Astrocyte (in vitro differentiated cells and primary cell): ENCODE measurements around the gene ZAP70. TPM values are rescaled to one million over a fixed set of nuclear protein-coding genes. Genes with fewer than 3 reads are reported as not detected.

Experiments
- DNase-seq: peaks from one replicate; pipeline ENCODE4 v3.0.0-alpha.2; 2010; ENCODE audit warnings: low read depth
- FAIRE-seq: peaks from 2 replicates; lab custom pipeline; 2011; peaks lifted over from hg19 to GRCh38; lab: Jason Lieb, UNC
- H2AFZ ChIP-seq: 2 replicates; pipeline ENCODE4 v1.6.0; 2012; ENCODE audit warnings: low read depth, low read length, inconsistent platforms
- H3K27ac ChIP-seq: 2 replicates; pipeline ENCODE4 v1.5.1; 2011; ENCODE audit warnings: low read depth, low read length, inconsistent platforms
- H3K27me3 ChIP-seq: 2 replicates; pipeline ENCODE4 v1.6.0; 2011; ENCODE audit warnings: low read length, inconsistent platforms; ENCODE audit not compliant: insufficient read depth
- H3K36me3 ChIP-seq: 2 replicates; pipeline ENCODE4 v1.5.1; 2011; ENCODE audit warnings: low read length, inconsistent platforms; ENCODE audit not compliant: insufficient read depth
- H3K4me1 ChIP-seq: 2 replicates; pipeline ENCODE4 v1.5.1; 2011; ENCODE audit warnings: low read length, inconsistent platforms; ENCODE audit not compliant: insufficient read depth
- H3K4me2 ChIP-seq: 2 replicates; pipeline ENCODE4 v1.6.0; 2012; ENCODE audit warnings: low read length, inconsistent platforms
- H3K4me3 ChIP-seq: 2 replicates; pipeline ENCODE4 v1.5.1; 2011; ENCODE audit warnings: low read depth, mild to moderate bottlenecking, low read length, inconsistent platforms; ENCODE audit not compliant: insufficient read depth
- H3K79me2 ChIP-seq: 2 replicates; pipeline ENCODE4 v1.6.0; 2012; ENCODE audit warnings: mild to moderate bottlenecking, low read length, inconsistent platforms; ENCODE audit not compliant: insufficient read depth
- H3K9ac ChIP-seq: 2 replicates; pipeline ENCODE4 v1.6.0; 2012; ENCODE audit warnings: mild to moderate bottlenecking, low read length, inconsistent platforms
- H3K9me3 ChIP-seq: 2 replicates; pipeline ENCODE4 v1.5.1; 2012; ENCODE audit warnings: low read depth, mild to moderate bottlenecking, low read length, inconsistent platforms; ENCODE audit not compliant: insufficient read depth
- H4K20me1 ChIP-seq: 2 replicates; pipeline ENCODE4 v1.6.0; 2012; ENCODE audit warnings: low read length, inconsistent platforms; ENCODE audit not compliant: insufficient read depth
- H3K27ac Mint-ChIP-seq: one replicate; pipeline ENCODE4 v1.8.0; 2021; ENCODE audit warnings: mild to moderate bottlenecking, mixed read lengths; ENCODE audit not compliant: unreplicated experiment
- H3K27me3 Mint-ChIP-seq: one replicate; pipeline ENCODE4 v1.8.0; 2021; ENCODE audit warnings: low read depth, mixed read lengths; ENCODE audit not compliant: unreplicated experiment
- H3K36me3 Mint-ChIP-seq: one replicate; pipeline ENCODE4 v1.8.0; 2021; ENCODE audit warnings: low read depth, mixed read lengths; ENCODE audit not compliant: unreplicated experiment
- H3K4me1 Mint-ChIP-seq: one replicate; pipeline ENCODE4 v1.8.0; 2021; ENCODE audit warnings: low read depth, mixed read lengths; ENCODE audit not compliant: unreplicated experiment
- H3K4me3 Mint-ChIP-seq: one replicate; pipeline ENCODE4 v1.8.0; 2021; ENCODE audit warnings: mild to moderate bottlenecking, moderate library complexity, mixed read lengths; ENCODE audit not compliant: unreplicated experiment
- H3K9me3 Mint-ChIP-seq: one replicate; pipeline ENCODE4 v1.8.0; 2021; ENCODE audit warnings: mild to moderate bottlenecking, mixed read lengths; ENCODE audit not compliant: unreplicated experiment
- CTCF ChIP-seq: IDR thresholded peaks from 2 replicates; pipeline ENCODE4 v1.5.1; 2011; ENCODE audit warnings: low read depth, mild to moderate bottlenecking, inconsistent platforms, low read length, moderate library complexity; ENCODE audit not compliant: insufficient read depth
- EZH2 ChIP-seq: IDR thresholded peaks from 2 replicates; pipeline ENCODE4 v1.6.1; 2012; ENCODE audit warnings: mild to moderate bottlenecking, low read length, inconsistent platforms; ENCODE audit not compliant: insufficient read depth
- total RNA-seq: library from RNA; stranded (reverse); gene quantifications from 2 replicates; pipeline ENCODE4 v1.2.1, GENCODE V29; 2021

ZAP70 gene
- total RNA-seq, 1 donor from 2014 or later, result 0.73 TPM

- no peak overlapping the region for H3K27ac Mint-ChIP-seq
- Histone ChIP-seq H3K9me3 (no peaks in the 10 kb centered on the region), H3K27ac (no peak overlapping the region), H3K4me2 (no peak overlapping the region), H3K4me1 (peaks cover 6% of the 10 kb centered on the region), H3K27me3 (no peaks in the 10 kb centered on the region), H3K9ac (no peak overlapping the region), H2AFZ (no peak overlapping the region), H4K20me1 (no peaks in the 10 kb centered on the region), H3K36me3 (peaks cover under 1% of the 10 kb centered on the region), H3K4me3 (no peak overlapping the region), H3K79me2 (no peaks in the 10 kb centered on the region)
- no peak for FAIRE-seq
- H3K27me3 Mint-ChIP-seq, result no peaks in the 10 kb centered on the region
- TF ChIP-seq EZH2, result no peak
- no peak for TF ChIP-seq CTCF
- no peak overlapping the region for H3K4me3 Mint-ChIP-seq
- no peak for DNase-seq
- peaks cover 2% of the 10 kb centered on the region for H3K36me3 Mint-ChIP-seq
- peaks cover 22% of the 10 kb centered on the region for H3K4me1 Mint-ChIP-seq
- no peaks in the 10 kb centered on the region for H3K9me3 Mint-ChIP-seq
Observed at GRCh38 chr2:97749581-97749980, 36.2 kb downstream of the ZAP70 start.

- DNase-seq, result no peak
- no peaks in the 10 kb centered on the region for H3K79me2 ChIP-seq
- TF ChIP-seq CTCF, result no peak
- no peak for TF ChIP-seq EZH2
- H3K9ac ChIP-seq, result no peak overlapping the region
- peaks cover 4% of the 10 kb centered on the region for H3K36me3 Mint-ChIP-seq
- H4K20me1 ChIP-seq, result no peaks in the 10 kb centered on the region
- peaks cover 5% of the 10 kb centered on the region for H3K36me3 ChIP-seq
- H3K27me3 ChIP-seq, result no peaks in the 10 kb centered on the region
- no peak for FAIRE-seq
- no peak overlapping the region for H3K4me2 ChIP-seq
- H3K4me1 ChIP-seq, result peaks cover 6% of the 10 kb centered on the region
- no peak overlapping the region for H3K27ac Mint-ChIP-seq
- no peak overlapping the region for H3K4me3 Mint-ChIP-seq
- no peak overlapping the region for H3K27ac ChIP-seq
- no peaks in the 10 kb centered on the region for H3K27me3 Mint-ChIP-seq
- H2AFZ ChIP-seq, result no peak overlapping the region
- no peaks in the 10 kb centered on the region for H3K9me3 Mint-ChIP-seq
- H3K4me1 Mint-ChIP-seq, result peaks cover 22% of the 10 kb centered on the region
- H3K9me3 ChIP-seq, result no peaks in the 10 kb centered on the region
- H3K4me3 ChIP-seq, result no peak overlapping the region
Observed at GRCh38 chr2:97750017-97750416, 36.6 kb downstream of the ZAP70 start.

- H3K36me3 ChIP-seq, result peaks cover 14% of the 10 kb centered on the region
- peaks cover 2% of the 10 kb centered on the region for H4K20me1 ChIP-seq
- peak; percentile 54 for DNase-seq
- no peak for FAIRE-seq
- Mint-ChIP-seq H3K36me3 (peaks cover 7% of the 10 kb centered on the region), H3K4me3 (peak overlapping the region; percentile 30), H3K27ac (peak overlapping the region; percentile 85), H3K27me3 (no peaks in the 10 kb centered on the region), H3K4me1 (peaks cover 22% of the 10 kb centered on the region), H3K9me3 (no peaks in the 10 kb centered on the region)
- no peak overlapping the region for H2AFZ ChIP-seq
- H3K9me3 ChIP-seq, result no peaks in the 10 kb centered on the region
- no peak overlapping the region for H3K27ac ChIP-seq
- H3K9ac ChIP-seq, result no peak overlapping the region
- TF ChIP-seq EZH2 (no peak), CTCF (no peak)
- no peak overlapping the region for H3K4me2 ChIP-seq
- H3K4me3 ChIP-seq, result no peak overlapping the region
- H3K79me2 ChIP-seq, result no peaks in the 10 kb centered on the region
- H3K4me1 ChIP-seq, result peaks cover 6% of the 10 kb centered on the region
- H3K27me3 ChIP-seq, result no peaks in the 10 kb centered on the region
Observed at GRCh38 chr2:97751752-97752151, 38.4 kb downstream of the ZAP70 start.
